Activated CD8-positive, alpha-beta T cell treated with anti-CD3 and anti-CD28 coated beads for 36 hours (primary cell): ENCODE results near the gene UNC13C. TPM values are rescaled to one million over a fixed set of nuclear protein-coding genes. Genes with fewer than 3 reads are reported as not detected.
"Not testable (repeated sequence)": the region's sequence is repeated elsewhere in the genome, so short reads cannot be mapped to it uniquely, and the experiment has no call there.

Experiments used
- ATAC-seq: fragments of 200-7000 bp; cut with Tn5 transposase; one replicate; pipeline ENCODE4 v1.10.0; 2021; ENCODE audit warnings: mild to moderate bottlenecking, moderate library complexity
- CTCF ChIA-PET: fragments of 350-600 bp; sonication (Branson Sonifier 250); formaldehyde crosslinking; loops from one replicate; lab custom pipeline; 2021; ENCODE audit warnings: antibody characterized with exemption; lab: Charles Lee
- POLR2A ChIA-PET: fragments of 350-600 bp; sonication (Branson Sonifier 250); formaldehyde crosslinking; loops from one replicate; lab custom pipeline; 2021; ENCODE audit warnings: antibody characterized with exemption; lab: Charles Lee
- DNase-seq: peaks from one replicate; pipeline ENCODE4 v3.0.0-alpha.2; 2020
- H3K27ac Mint-ChIP-seq: one replicate; pipeline ENCODE4 v1.8.0; 2021; ENCODE audit warnings: mild to moderate bottlenecking, mixed read lengths
- H3K27me3 Mint-ChIP-seq: one replicate; pipeline ENCODE4 v1.8.0; 2021; ENCODE audit warnings: mixed read lengths
- H3K36me3 Mint-ChIP-seq: one replicate; pipeline ENCODE4 v1.8.0; 2021; ENCODE audit warnings: low read depth, mixed read lengths
- H3K4me1 Mint-ChIP-seq: one replicate; pipeline ENCODE4 v1.8.0; 2021; ENCODE audit warnings: low read depth, mixed read lengths
- H3K4me3 Mint-ChIP-seq: one replicate; pipeline ENCODE4 v1.8.0; 2021; ENCODE audit warnings: mild to moderate bottlenecking, moderate library complexity, mixed read lengths
- H3K9me3 Mint-ChIP-seq: one replicate; pipeline ENCODE4 v1.8.0; 2021; ENCODE audit warnings: mixed read lengths
- CTCF ChIP-seq: fragments of 200-600 bp; IDR thresholded peaks from one replicate; pipeline ENCODE4 v1.8.0; 2022; ENCODE audit warnings: antibody characterized with exemption, mild to moderate bottlenecking
- intact Hi-C: fragments of 100-400 bp; cut with micrococcal nuclease; formaldehyde crosslinking; loops from one replicate; pipeline ENCODE4 v1.10.0; 2022
- total RNA-seq, 2 experiments: library from RNA; stranded (reverse); gene quantifications; one replicate each; pipeline ENCODE4 v1.2.3, GENCODE V29; 2021

The UNC13C gene
- total RNA-seq = not detected

- CTCF ChIA-PET = no interaction called here
- no peak within 1 kb of the TSS for H3K4me3 Mint-ChIP-seq
- TF ChIP-seq CTCF = no peak
- intact Hi-C loops = no loop called here
- ATAC-seq (no peak), DNase-seq (peak; percentile 1)
- no peak within 1 kb of the TSS for H3K27ac Mint-ChIP-seq
- H3K36me3 Mint-ChIP-seq = no peaks in the 10 kb centered on the region
- POLR2A ChIA-PET = no interaction called here
- peaks cover 22% of the 10 kb centered on the region for H3K27me3 Mint-ChIP-seq
- H3K9me3 Mint-ChIP-seq = no peaks in the 10 kb centered on the region
- H3K4me1 Mint-ChIP-seq = no peaks in the 10 kb centered on the region
Observed at GRCh38 chr15:53978253-53978906, at the start of gene UNC13C. Gene UNC13C, plus strand, starts transcription at chr15:53978441. Its CDS starts 34,463 bp downstream, at chr15:54012904.

- intact Hi-C loops = no loop called here
- DNase-seq = no peak
- no peaks in the 10 kb centered on the region for H3K4me1 Mint-ChIP-seq
- ChIA-PET CTCF (no interaction called here), POLR2A (no interaction called here)
- no peak overlapping the region for H3K4me3 Mint-ChIP-seq
- H3K27me3 Mint-ChIP-seq = no peaks in the 10 kb centered on the region
- no peak for TF ChIP-seq CTCF
- H3K9me3 Mint-ChIP-seq = peaks cover 26% of the 10 kb centered on the region
- H3K36me3 Mint-ChIP-seq = no peaks in the 10 kb centered on the region
- H3K27ac Mint-ChIP-seq = no peak overlapping the region
- ATAC-seq = no peak
Observed at GRCh38 chr15:53936137-53936536, 42.1 kb upstream of the UNC13C start.

- ATAC-seq, H3K4me1 Mint-ChIP-seq, H3K4me3 Mint-ChIP-seq, H3K27ac Mint-ChIP-seq, intact Hi-C loops, H3K36me3 Mint-ChIP-seq, DNase-seq, H3K27me3 Mint-ChIP-seq, POLR2A ChIA-PET, CTCF ChIA-PET: not testable (repeated sequence)
- H3K9me3 Mint-ChIP-seq = peaks cover 26% of the 10 kb centered on the region
Observed at GRCh38 chr15:53937632-53938031, 40.6 kb upstream of the UNC13C start.

GRCh38 chr15:53950572-53950971, 27.7 kb upstream of the UNC13C start:
- Mint-ChIP-seq H3K4me1 (no peaks in the 10 kb centered on the region), H3K27ac (no peak overlapping the region), H3K27me3 (no peaks in the 10 kb centered on the region), H3K9me3 (peaks cover 5% of the 10 kb centered on the region), H3K36me3 (no peaks in the 10 kb centered on the region), H3K4me3 (no peak overlapping the region)
- no peak for TF ChIP-seq CTCF
- POLR2A ChIA-PET = interaction anchor here (1.0 kb wide), 1 partner anchor 23 kb away, joined by 3 read pairs; no protein-coding TSS in a partner anchor
- intact Hi-C loops = no loop called here
- DNase-seq = no peak
- ATAC-seq = no peak
- CTCF ChIA-PET = no interaction called here

GRCh38 chr15:53955396-53955795, 22.8 kb upstream of the UNC13C start:
- CTCF ChIA-PET = no interaction called here
- no peaks in the 10 kb centered on the region for H3K4me1 Mint-ChIP-seq
- ATAC-seq (no peak), DNase-seq (no peak)
- no peaks in the 10 kb centered on the region for H3K9me3 Mint-ChIP-seq
- H3K27me3 Mint-ChIP-seq = no peaks in the 10 kb centered on the region
- no peak overlapping the region for H3K27ac Mint-ChIP-seq
- no peak for TF ChIP-seq CTCF
- H3K4me3 Mint-ChIP-seq = no peak overlapping the region
- POLR2A ChIA-PET = no interaction called here
- intact Hi-C loops = no loop called here
- H3K36me3 Mint-ChIP-seq = no peaks in the 10 kb centered on the region
